IPS-18a (cell line): ENCODE data around the gene ADAMTS17.

Experiments used
- H3K27ac ChIP-seq: one replicate; pipeline ENCODE4 v1.5.1; 2013; ENCODE audit warnings: low read length
- H3K27me3 ChIP-seq: one replicate; pipeline ENCODE4 v1.6.1; 2013; ENCODE audit warnings: mild to moderate bottlenecking, low read length; ENCODE audit not compliant: control insufficient read depth, insufficient read depth
- H3K36me3 ChIP-seq: one replicate; pipeline ENCODE4 v1.6.1; 2013; ENCODE audit warnings: low read depth, low read length; ENCODE audit not compliant: control insufficient read depth
- H3K4me1 ChIP-seq: one replicate; pipeline ENCODE4 v1.6.1; 2013; ENCODE audit warnings: low read depth, low read length; ENCODE audit not compliant: control insufficient read depth
- H3K4me3 ChIP-seq: one replicate; pipeline ENCODE4 v1.5.1; 2013; ENCODE audit warnings: low read length
- H3K9ac ChIP-seq: one replicate; pipeline ENCODE4 v1.6.1; 2013; ENCODE audit warnings: mild to moderate bottlenecking, low read length, moderate library complexity
- H3K9me3 ChIP-seq: one replicate; pipeline ENCODE4 v1.6.1; 2013; ENCODE audit warnings: low read depth, low read length; ENCODE audit not compliant: control insufficient read depth

Gene ADAMTS17

DNA sequence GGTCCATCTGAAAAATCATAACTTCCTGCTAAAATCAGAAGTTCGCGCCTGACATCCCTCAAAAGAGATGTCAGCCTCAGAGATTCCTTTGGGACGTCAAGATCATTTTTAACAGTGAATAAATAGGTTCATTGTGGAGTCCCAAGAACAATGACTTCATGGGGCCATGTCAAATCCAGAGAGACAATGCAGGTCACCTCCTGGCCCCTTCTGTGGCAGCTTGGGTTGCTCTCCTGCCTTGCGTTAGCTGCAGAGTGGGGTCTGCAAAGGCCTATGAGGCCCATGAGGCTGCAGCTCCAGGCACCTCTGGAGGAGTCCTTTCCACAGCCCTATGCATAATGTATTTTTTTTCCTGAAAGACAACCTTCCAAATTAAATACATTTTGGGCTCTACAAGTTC is 282.3 kb downstream of the ADAMTS17 start:
- Histone ChIP-seq H3K27ac (no peak overlapping the region), H3K27me3 (no peaks in the 10 kb centered on the region), H3K36me3 (no peaks in the 10 kb centered on the region), H3K9ac (no peak overlapping the region), H3K4me1 (no peaks in the 10 kb centered on the region), H3K9me3 (no peaks in the 10 kb centered on the region), H3K4me3 (no peak overlapping the region)

DNA sequence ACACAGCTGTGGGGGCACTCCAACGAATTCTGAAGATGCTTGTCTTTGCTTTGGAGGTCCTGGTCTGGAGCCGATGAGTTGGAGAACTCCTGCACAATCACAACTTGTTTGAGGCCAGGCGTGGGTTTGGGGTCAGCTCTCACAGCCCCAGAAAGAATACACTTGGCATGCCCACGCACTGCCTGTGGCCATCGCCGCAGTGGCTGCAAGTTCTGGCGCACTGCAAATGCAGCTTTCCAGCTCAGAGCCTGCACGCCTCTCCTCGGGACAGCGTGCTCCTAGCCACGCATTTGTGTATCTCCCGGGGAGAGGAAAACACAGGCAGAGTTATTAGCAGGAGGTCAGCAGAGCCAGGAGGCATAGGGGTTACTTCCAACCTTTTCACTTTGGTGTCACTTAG is 282.7 kb downstream of the ADAMTS17 start:
- Histone ChIP-seq H3K27ac (no peak overlapping the region), H3K4me1 (no peaks in the 10 kb centered on the region), H3K27me3 (no peaks in the 10 kb centered on the region), H3K4me3 (no peak overlapping the region), H3K36me3 (no peaks in the 10 kb centered on the region), H3K9ac (no peak overlapping the region), H3K9me3 (no peaks in the 10 kb centered on the region)

DNA sequence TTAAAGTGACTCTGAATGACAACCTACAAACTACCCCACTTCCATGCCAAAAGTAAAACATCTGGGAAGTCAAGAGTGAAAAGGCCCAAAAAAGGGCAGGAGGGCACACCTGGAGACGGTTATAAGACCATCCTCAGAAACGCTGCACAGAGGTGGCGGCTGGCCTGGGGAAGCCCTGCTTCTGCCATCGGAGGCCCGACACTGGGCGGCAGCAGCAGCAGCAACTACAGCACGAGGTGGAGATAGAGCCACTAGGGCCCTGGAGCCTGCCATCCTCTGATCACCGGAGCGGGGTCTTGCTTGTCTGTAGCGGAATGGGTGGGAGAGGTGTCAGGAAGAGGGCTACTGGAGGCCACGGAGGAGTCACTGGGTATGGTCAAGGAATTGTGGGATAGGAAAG is 283.3 kb downstream of the ADAMTS17 start:
- Histone ChIP-seq H3K4me3 (no peak overlapping the region), H3K27ac (no peak overlapping the region), H3K4me1 (no peaks in the 10 kb centered on the region), H3K9me3 (no peaks in the 10 kb centered on the region), H3K27me3 (no peaks in the 10 kb centered on the region), H3K36me3 (no peaks in the 10 kb centered on the region), H3K9ac (no peak overlapping the region)

DNA sequence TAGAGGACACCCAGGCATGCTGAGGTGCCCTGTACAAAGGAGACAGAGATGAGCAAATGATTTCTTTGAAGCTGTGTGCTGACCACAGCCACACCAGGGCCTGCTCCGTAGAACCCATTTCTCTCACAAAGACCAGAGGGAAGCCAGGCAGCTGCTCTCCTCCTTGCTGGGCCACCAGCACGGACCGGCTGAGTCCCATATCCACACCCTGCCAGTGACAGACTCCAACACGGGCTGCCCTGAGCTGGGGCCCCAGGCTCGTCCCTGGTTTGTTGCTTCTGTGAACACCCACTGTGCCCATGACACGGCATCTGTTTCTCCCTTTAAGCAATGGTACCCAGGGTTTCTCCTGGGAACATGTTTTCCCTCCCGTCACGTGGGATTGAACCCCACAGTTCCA is 284.5 kb downstream of the ADAMTS17 start:
- H3K27ac ChIP-seq = no peak overlapping the region
- H3K9me3 ChIP-seq = no peaks in the 10 kb centered on the region
- peaks cover 8% of the 10 kb centered on the region for H3K4me1 ChIP-seq
- no peak overlapping the region for H3K4me3 ChIP-seq
- H3K9ac ChIP-seq = no peak overlapping the region
- no peaks in the 10 kb centered on the region for H3K27me3 ChIP-seq
- no peaks in the 10 kb centered on the region for H3K36me3 ChIP-seq

DNA sequence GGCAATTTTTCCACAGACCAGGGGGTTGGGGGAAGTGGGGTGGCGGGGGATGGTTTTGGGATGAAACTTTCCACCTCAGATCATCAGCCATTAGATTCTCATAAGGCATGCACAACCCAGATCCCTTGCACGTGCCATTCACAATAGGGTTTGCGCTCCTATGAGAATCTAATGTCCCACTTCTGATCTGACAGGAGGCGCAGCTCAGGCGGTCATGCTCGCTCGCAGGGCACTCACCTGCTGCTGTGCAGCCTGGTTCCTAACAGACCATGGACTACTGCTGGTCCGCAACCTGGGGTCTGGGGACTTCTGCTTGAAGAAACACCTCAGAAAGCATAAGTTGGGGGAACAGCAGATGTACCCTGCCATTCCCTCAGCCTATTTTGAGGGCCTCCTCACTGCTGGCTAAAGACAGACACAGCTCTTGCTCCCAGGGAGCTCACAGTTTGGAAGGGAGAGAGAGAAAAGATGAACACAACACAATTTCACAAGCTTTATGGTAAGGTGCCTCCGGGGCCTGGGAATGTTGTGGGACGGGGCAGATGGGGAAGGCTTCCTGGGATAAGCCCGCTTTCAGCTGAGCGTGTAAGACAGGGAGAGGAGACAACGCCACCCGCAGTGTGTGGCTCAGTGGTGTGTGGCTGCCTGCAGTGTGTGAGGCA is 285.2 kb downstream of the ADAMTS17 start:
- Histone ChIP-seq H3K9ac (no peak overlapping the region), H3K36me3 (no peaks in the 10 kb centered on the region), H3K9me3 (no peaks in the 10 kb centered on the region), H3K4me3 (no peak overlapping the region), H3K27me3 (no peaks in the 10 kb centered on the region), H3K27ac (no peak overlapping the region), H3K4me1 (peaks cover 11% of the 10 kb centered on the region)

DNA sequence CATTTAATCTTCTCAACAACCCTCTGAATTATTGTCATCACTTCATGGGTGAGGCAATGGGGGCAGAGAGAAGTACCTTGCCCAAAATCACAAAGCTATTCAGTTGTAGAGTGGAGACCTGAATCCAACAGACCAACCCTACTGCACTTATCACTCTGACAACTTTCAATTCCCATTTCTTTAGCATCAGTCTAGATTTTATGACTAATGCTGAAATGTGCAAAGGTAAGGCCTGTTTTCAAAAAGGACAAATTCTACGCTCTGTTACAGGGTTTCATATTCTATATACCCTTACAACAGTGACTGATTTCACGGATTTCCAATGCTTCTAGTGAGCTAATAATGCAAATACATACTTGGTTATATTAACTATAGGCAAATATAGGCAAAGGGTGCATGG is 286.0 kb downstream of the ADAMTS17 start:
- no peak overlapping the region for H3K4me3 ChIP-seq
- H3K9ac ChIP-seq = no peak overlapping the region
- no peaks in the 10 kb centered on the region for H3K36me3 ChIP-seq
- H3K27ac ChIP-seq = no peak overlapping the region
- no peaks in the 10 kb centered on the region for H3K9me3 ChIP-seq
- peaks cover 11% of the 10 kb centered on the region for H3K4me1 ChIP-seq
- H3K27me3 ChIP-seq = no peaks in the 10 kb centered on the region

DNA sequence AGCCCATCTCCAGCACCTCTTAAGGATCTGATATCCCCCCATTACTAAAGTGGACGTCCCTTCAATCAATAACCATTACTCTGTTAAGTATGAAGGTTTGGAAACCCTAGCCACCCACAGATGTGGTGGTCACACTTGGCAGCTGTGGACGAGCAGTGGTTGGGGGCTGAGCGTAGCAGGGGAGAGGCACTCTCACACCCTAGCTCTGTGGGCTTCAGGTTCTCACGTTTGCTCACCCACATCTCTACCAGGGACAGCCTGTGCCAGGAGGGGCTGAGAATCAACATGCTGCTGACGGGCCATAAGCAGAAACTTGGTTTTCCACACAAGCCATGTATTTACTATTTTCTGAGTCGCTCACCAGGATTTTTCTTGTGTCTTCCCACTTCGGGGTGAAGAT is 287.2 kb downstream of the ADAMTS17 start:
- Histone ChIP-seq H3K4me1 (peaks cover 11% of the 10 kb centered on the region), H3K27ac (no peak overlapping the region), H3K9ac (no peak overlapping the region), H3K4me3 (no peak overlapping the region), H3K9me3 (no peaks in the 10 kb centered on the region), H3K27me3 (no peaks in the 10 kb centered on the region), H3K36me3 (no peaks in the 10 kb centered on the region)

DNA sequence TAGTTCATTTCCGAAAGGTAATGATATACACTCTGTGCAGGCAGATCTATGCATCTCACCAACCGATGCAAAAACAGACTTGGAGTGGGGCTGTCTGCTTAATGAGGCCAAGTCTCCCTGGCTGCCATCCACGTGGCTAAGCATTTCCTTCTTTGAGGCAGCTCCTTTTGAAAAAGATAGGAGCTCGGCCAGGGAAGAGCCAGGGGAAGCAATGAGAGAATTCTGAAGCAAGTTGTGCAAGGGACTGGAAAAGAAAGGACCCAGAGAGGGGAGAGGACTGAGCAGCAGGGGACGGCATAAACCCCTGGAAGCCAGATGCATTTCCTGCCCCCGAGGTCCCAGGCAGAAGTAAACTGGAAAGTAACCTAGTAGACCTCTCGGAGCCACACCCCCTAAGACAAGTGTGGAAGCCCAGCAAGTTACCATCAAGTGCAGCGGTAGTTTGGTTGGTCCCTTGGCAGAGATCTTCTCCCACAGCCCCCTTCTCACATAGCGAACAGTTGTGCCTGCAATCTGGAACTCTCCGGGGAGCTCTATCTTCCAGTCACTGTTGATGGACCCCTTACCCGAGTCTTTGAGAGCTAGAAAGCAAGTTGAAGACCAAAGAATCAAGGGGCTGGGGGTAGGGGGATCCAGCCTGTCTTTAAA is 288.2 kb downstream of the ADAMTS17 start:
- Histone ChIP-seq H3K36me3 (no peaks in the 10 kb centered on the region), H3K4me1 (peaks cover 11% of the 10 kb centered on the region), H3K9ac (no peak overlapping the region), H3K9me3 (no peaks in the 10 kb centered on the region), H3K27me3 (no peaks in the 10 kb centered on the region), H3K27ac (no peak overlapping the region), H3K4me3 (no peak overlapping the region)

DNA sequence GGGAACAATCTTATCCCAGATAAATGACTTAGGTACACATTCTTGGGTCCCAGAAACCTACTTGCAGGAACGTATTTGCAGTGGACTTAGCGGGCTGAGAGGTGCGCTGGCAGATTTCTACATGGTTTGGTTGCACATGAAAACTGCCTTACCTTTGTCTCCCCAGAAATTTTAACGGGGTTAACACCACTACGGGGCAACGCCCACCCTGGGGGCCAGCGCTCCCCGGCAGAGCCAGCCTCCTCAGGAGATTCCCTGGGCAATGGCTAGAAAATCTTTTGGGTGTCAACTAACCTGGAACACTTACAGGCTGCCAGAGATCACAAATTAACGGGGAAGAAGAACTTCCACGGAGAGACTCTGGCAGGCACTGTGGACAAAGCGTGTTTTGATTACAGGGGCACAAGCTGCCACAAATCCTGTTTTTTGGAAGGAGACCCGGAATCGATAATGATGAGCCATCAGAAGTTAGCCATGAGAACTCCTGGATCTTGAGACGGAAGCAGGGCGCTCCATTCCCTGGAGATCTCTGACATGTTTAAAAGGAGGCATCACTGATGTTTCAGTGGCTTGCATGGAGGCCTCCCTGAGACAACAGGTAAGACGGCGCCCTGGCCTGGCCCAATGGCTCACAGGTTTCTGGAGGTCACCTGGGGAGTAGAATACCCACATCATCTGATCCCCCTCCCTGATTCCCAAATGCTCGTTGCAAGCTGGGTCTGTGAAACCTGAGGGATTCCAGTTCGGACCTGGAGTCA is 288.9 kb downstream of the ADAMTS17 start:
- Histone ChIP-seq H3K36me3 (no peaks in the 10 kb centered on the region), H3K4me1 (peaks cover 11% of the 10 kb centered on the region), H3K9me3 (no peaks in the 10 kb centered on the region), H3K9ac (no peak overlapping the region), H3K27me3 (no peaks in the 10 kb centered on the region), H3K4me3 (no peak overlapping the region), H3K27ac (no peak overlapping the region)

DNA sequence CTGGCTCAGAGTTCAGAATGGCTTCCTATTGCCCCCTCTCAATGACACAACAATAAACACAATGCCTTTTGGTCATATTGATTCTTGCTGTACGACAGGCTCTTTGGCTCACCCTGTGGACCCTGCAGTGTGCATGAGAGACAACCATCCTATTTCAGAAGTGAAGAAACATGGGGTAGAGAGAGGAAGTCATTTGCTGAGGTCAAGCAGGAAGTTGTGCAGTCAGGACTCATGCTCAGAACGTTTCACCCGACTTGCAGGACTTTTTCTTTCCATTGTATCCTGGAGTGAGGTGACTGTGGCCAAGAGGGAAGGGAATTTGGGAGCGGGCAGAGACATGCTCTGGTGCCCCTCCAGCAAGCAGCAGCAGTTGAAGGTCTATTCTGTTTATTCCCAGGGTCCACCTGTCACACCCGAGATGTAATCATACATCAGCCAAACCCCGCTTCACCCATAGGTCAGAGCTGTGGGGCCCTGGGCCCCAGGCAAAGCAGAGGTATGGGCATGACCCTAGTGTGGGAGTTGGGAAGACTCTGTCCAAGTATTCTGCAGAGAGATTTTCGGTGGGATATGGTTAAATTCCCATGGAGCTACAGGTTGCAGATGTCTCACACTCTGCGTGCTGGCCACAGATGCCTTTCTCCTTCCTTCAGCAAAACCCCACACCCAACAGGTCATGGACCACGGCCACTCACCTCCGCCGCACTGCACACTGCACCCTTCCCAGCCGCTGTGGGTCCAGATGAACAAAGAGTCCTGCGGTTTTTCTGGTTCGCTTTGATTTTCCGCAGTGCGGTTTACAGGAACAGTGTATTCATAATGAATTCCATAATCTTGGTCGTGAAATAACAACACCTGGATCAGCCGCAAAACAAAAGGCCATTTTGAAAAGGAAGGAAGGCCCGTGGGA is 290.6 kb downstream of the ADAMTS17 start:
- H3K9ac ChIP-seq = no peak overlapping the region
- no peak overlapping the region for H3K27ac ChIP-seq
- H3K4me3 ChIP-seq = no peak overlapping the region
- H3K9me3 ChIP-seq = no peaks in the 10 kb centered on the region
- peaks cover 11% of the 10 kb centered on the region for H3K4me1 ChIP-seq
- no peaks in the 10 kb centered on the region for H3K36me3 ChIP-seq
- no peaks in the 10 kb centered on the region for H3K27me3 ChIP-seq
